Gastrocnemius medialis (tissue), 4 donors: ENCODE results near the gene TMEM8B.

Experiments
- POLR2A ChIP-seq, 2 donors: fragments of 450-650 bp; IDR thresholded peaks; one replicate each; pipeline ENCODE4 v1.6.1; 2017; ENCODE audit warnings: antibody characterized with exemption in 2 of 2, mild to moderate bottlenecking in 2 of 2, moderate library complexity in 2 of 2
- TF ChIP-seq, protein P1 (sequence below), 5 experiments: fragments of 450-650 bp in 3 of 5; fragments of 200-600 bp in 2 of 5; sonication (generic) in 2 of 5; IDR thresholded peaks in 4 of 5; conservative IDR thresholded peaks in 1 of 5; 1 replicate in 4 of 5; 2 replicates in 1 of 5; pipeline ENCODE4 v1.5.1; 2016 to 2019; ENCODE audit warnings: antibody characterized with exemption in 5 of 5, mild to moderate bottlenecking in 3 of 5, moderate library complexity in 3 of 5

DNA sequence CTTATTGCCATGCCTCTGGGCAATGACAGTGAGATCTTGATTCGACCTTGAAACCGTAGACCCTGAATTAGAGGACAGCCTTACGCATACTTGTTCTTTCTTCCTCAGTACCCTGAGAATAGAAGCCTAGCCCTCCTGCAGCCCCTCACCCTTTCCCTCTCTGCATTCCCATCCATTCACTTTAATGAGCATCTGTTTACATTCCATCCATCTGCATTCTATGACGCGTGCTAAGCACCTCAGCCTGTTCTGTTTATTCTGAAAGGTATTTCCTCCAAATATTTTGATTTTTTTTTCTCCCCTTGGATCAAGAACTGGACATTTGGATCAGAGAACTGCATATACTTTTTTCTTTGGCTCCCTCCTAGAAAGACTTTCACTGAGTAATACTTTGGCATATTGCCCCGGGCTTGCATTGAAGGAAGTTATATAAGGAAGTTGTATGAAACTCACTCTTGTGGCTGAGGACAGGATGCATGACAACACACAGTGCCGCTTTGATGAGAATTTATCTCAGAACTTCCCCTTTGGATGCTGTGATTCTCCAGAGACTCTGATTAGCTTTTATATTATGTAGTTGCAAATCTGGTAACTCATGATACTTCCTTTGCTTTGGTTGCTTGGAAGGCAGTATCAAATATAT lies 15.7 kb downstream of the TMEM8B start:
- TF ChIP-seq, protein P1, sequence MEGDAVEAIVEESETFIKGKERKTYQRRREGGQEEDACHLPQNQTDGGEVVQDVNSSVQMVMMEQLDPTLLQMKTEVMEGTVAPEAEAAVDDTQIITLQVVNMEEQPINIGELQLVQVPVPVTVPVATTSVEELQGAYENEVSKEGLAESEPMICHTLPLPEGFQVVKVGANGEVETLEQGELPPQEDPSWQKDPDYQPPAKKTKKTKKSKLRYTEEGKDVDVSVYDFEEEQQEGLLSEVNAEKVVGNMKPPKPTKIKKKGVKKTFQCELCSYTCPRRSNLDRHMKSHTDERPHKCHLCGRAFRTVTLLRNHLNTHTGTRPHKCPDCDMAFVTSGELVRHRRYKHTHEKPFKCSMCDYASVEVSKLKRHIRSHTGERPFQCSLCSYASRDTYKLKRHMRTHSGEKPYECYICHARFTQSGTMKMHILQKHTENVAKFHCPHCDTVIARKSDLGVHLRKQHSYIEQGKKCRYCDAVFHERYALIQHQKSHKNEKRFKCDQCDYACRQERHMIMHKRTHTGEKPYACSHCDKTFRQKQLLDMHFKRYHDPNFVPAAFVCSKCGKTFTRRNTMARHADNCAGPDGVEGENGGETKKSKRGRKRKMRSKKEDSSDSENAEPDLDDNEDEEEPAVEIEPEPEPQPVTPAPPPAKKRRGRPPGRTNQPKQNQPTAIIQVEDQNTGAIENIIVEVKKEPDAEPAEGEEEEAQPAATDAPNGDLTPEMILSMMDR (IDR thresholded peaks at IDR 0.05 in 4 of 5, conservative IDR thresholded peaks at IDR 0.05 in 1 of 5) = no peak
- no peak for TF ChIP-seq POLR2A (IDR thresholded peaks at IDR 0.05)
